Activated CD8-positive, alpha-beta T cell treated with anti-CD3 and anti-CD28 coated beads for 36 hours (primary cell): ENCODE measurements around the gene CYBC1. TPM values are rescaled to one million over a fixed set of nuclear protein-coding genes. Genes with fewer than 3 reads are reported as not detected.

ENCODE experiments used
- ATAC-seq: fragments of 200-7000 bp; cut with Tn5 transposase; one replicate; pipeline ENCODE4 v1.10.0; 2021; ENCODE audit warnings: mild to moderate bottlenecking, moderate library complexity
- CTCF ChIA-PET: fragments of 350-600 bp; sonication (Branson Sonifier 250); formaldehyde crosslinking; loops from one replicate; lab custom pipeline; 2021; ENCODE audit warnings: antibody characterized with exemption; lab: Charles Lee
- POLR2A ChIA-PET: fragments of 350-600 bp; sonication (Branson Sonifier 250); formaldehyde crosslinking; loops from one replicate; lab custom pipeline; 2021; ENCODE audit warnings: antibody characterized with exemption; lab: Charles Lee
- DNase-seq: peaks from one replicate; pipeline ENCODE4 v3.0.0-alpha.2; 2020
- H3K27ac Mint-ChIP-seq: one replicate; pipeline ENCODE4 v1.8.0; 2021; ENCODE audit warnings: mild to moderate bottlenecking, mixed read lengths
- H3K27me3 Mint-ChIP-seq: one replicate; pipeline ENCODE4 v1.8.0; 2021; ENCODE audit warnings: mixed read lengths
- H3K36me3 Mint-ChIP-seq: one replicate; pipeline ENCODE4 v1.8.0; 2021; ENCODE audit warnings: low read depth, mixed read lengths
- H3K4me1 Mint-ChIP-seq: one replicate; pipeline ENCODE4 v1.8.0; 2021; ENCODE audit warnings: low read depth, mixed read lengths
- H3K4me3 Mint-ChIP-seq: one replicate; pipeline ENCODE4 v1.8.0; 2021; ENCODE audit warnings: mild to moderate bottlenecking, moderate library complexity, mixed read lengths
- H3K9me3 Mint-ChIP-seq: one replicate; pipeline ENCODE4 v1.8.0; 2021; ENCODE audit warnings: mixed read lengths
- CTCF ChIP-seq: fragments of 200-600 bp; IDR thresholded peaks from one replicate; pipeline ENCODE4 v1.8.0; 2022; ENCODE audit warnings: antibody characterized with exemption, mild to moderate bottlenecking
- intact Hi-C: fragments of 100-400 bp; cut with micrococcal nuclease; formaldehyde crosslinking; loops from one replicate; pipeline ENCODE4 v1.10.0; 2022
- total RNA-seq, 2 experiments: library from RNA; stranded (reverse); gene quantifications; one replicate each; pipeline ENCODE4 v1.2.3, GENCODE V29; 2021

Gene CYBC1
- total RNA-seq, 2 experiments from 2014 or later, result 189 to 192 TPM

- ChIA-PET CTCF (no interaction called here), POLR2A (interaction anchor here (1.2 kb wide), 1 partner anchor 13 kb away, joined by 3 read pairs; no protein-coding TSS in a partner anchor)
- no peak overlapping the region for H3K4me3 Mint-ChIP-seq
- no peak for DNase-seq
- no peak for TF ChIP-seq CTCF
- H3K9me3 Mint-ChIP-seq, result no peaks in the 10 kb centered on the region
- ATAC-seq, result no peak
- peaks cover 6% of the 10 kb centered on the region for H3K4me1 Mint-ChIP-seq
- no peak overlapping the region for H3K27ac Mint-ChIP-seq
- intact Hi-C loops, result no loop called here
- no peaks in the 10 kb centered on the region for H3K27me3 Mint-ChIP-seq
- no peaks in the 10 kb centered on the region for H3K36me3 Mint-ChIP-seq
Observed at GRCh38 chr17:82432017-82432416, 18.5 kb downstream of the CYBC1 start.

GRCh38 chr17:82429824-82430223 lies 20.7 kb downstream of the CYBC1 start:
- no peaks in the 10 kb centered on the region for H3K9me3 Mint-ChIP-seq
- peaks cover 6% of the 10 kb centered on the region for H3K4me1 Mint-ChIP-seq
- no peak overlapping the region for H3K4me3 Mint-ChIP-seq
- POLR2A ChIA-PET, result interaction anchor here (1.2 to 1.9 kb wide), 3 partner anchors 9 to 27 kb away, joined by 3 to 5 read pairs (median 4); no protein-coding TSS in a partner anchor
- H3K36me3 Mint-ChIP-seq, result no peaks in the 10 kb centered on the region
- intact Hi-C loops, result no loop called here
- no peak for ATAC-seq
- CTCF ChIA-PET, result interaction anchor here (0.7 kb wide), 1 partner anchor 125 kb away, joined by 3 read pairs; no protein-coding TSS in a partner anchor
- H3K27me3 Mint-ChIP-seq, result no peaks in the 10 kb centered on the region
- TF ChIP-seq CTCF, result no peak
- no peak overlapping the region for H3K27ac Mint-ChIP-seq
- no peak for DNase-seq

GRCh38 chr17:82428546-82428945 lies 22.0 kb downstream of the CYBC1 start:
- H3K27me3 Mint-ChIP-seq, result no peaks in the 10 kb centered on the region
- intact Hi-C loops, result no loop called here
- DNase-seq (no peak), ATAC-seq (no peak)
- H3K9me3 Mint-ChIP-seq, result no peaks in the 10 kb centered on the region
- H3K27ac Mint-ChIP-seq, result no peak overlapping the region
- ChIA-PET POLR2A (interaction anchor here (0.6 to 1.5 kb wide), 2 partner anchors 10 to 1033 kb away, joined by 3 read pairs; no protein-coding TSS in a partner anchor), CTCF (no interaction called here)
- H3K4me3 Mint-ChIP-seq, result no peak overlapping the region
- peaks cover 6% of the 10 kb centered on the region for H3K4me1 Mint-ChIP-seq
- no peak for TF ChIP-seq CTCF
- H3K36me3 Mint-ChIP-seq, result no peaks in the 10 kb centered on the region

GRCh38 chr17:82424863-82425159 lies 25.7 kb downstream of the CYBC1 start:
- CTCF ChIA-PET, result interaction anchor here (0.7 to 2.1 kb wide), 14 partner anchors 9 to 80 kb away, joined by 3 to 9 read pairs (median 4); no protein-coding TSS in a partner anchor
- no peak for DNase-seq
- no peak for ATAC-seq
- H3K4me1 Mint-ChIP-seq, result peaks cover 11% of the 10 kb centered on the region
- no peak for TF ChIP-seq CTCF
- POLR2A ChIA-PET, result no interaction called here
- H3K27me3 Mint-ChIP-seq, result no peaks in the 10 kb centered on the region
- H3K9me3 Mint-ChIP-seq, result no peaks in the 10 kb centered on the region
- no peak overlapping the region for H3K4me3 Mint-ChIP-seq
- no peak overlapping the region for H3K27ac Mint-ChIP-seq
- intact Hi-C loops, result no loop called here
- peaks cover 13% of the 10 kb centered on the region for H3K36me3 Mint-ChIP-seq

GRCh38 chr17:82424001-82424862 lies 26.3 kb downstream of the CYBC1 start:
- TF ChIP-seq CTCF, result peak; percentile 89
- Mint-ChIP-seq H3K9me3 (no peaks in the 10 kb centered on the region), H3K4me3 (no peak overlapping the region), H3K36me3 (peaks cover 14% of the 10 kb centered on the region), H3K4me1 (peaks cover 11% of the 10 kb centered on the region), H3K27me3 (no peaks in the 10 kb centered on the region), H3K27ac (no peak overlapping the region)
- CTCF ChIA-PET, result interaction anchor here (0.7 to 2.1 kb wide), 15 partner anchors 10 to 81 kb away, joined by 3 to 9 read pairs (median 4); no protein-coding TSS in a partner anchor
- ATAC-seq, result peak; percentile 75
- peak; percentile 81 for DNase-seq
- intact Hi-C loops, result no loop called here
- POLR2A ChIA-PET, result no interaction called here
